Stimulated activated CD8-positive, alpha-beta memory T cell treated with anti-CD3 and anti-CD28 coated beads, Interleukin-12 subunit alpha, Interleukin-12 subunit beta, amount 100 ng/mL, for 4 hours (primary cell): ENCODE results near the gene MCEE.
"Not testable (repeated sequence)": the region's sequence is repeated elsewhere in the genome, so short reads cannot be mapped to it uniquely, and the experiment has no call there.

Experiments used
- DNase-seq: peaks from one replicate; pipeline ENCODE4 v3.0.0-alpha.2; 2020; ENCODE audit warnings: low read depth

Gene MCEE

DNA sequence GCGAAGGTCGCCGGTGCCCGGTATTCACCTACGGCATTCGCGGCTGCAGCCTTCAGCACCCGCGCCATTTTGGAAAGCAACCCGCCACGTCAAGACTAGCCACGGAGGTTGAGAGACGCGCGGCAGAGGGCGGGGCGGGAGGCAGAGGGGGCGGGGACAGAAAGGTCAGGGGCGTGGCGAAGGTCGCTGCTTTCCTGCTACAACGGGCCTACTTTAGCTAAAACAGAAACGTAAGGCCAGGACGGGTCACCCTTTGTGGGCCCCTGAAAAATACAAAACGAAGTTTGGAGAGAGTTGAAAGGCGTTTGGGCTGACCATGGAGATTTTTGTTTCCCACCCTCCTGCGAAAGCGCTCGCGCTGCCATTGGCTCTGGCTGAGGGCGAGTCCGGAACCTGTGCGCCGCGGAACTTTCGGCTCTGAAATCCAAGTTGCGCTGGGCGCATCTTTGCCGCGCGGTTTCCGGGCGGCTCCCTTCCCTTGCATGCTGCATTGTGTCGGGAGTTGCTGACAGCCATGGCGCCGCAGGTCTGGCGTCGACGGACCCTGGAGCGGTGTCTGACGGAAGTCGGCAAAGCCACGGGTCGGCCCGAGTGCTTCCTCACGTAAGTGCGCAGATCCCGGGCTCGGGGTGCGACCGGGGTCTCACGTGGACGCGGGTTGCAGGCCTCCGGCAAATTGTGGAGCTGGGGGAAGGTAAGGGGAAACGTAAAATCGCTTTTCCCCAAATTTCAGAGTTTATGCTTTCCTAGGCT, at the start of gene MCEE, which contains the start of gene MPHOSPH10:
TSS of gene MCEE (minus strand) at position 78 of the 753 bp plus-strand sequence. CDS start at position 68, 10 bp downstream.
TSS of gene MPHOSPH10 (plus strand) at position 483 of the 753 bp plus-strand sequence. CDS start at position 515, 32 bp downstream.
- peak; percentile 81 for DNase-seq

- not testable (repeated sequence) for DNase-seq
Measured at GRCh38 chr2:71178836-71179235, 48.8 kb upstream of the MCEE start.

GRCh38 chr2:71174207-71174606, 44.2 kb upstream of the MCEE start:
- DNase-seq = no peak

DNA sequence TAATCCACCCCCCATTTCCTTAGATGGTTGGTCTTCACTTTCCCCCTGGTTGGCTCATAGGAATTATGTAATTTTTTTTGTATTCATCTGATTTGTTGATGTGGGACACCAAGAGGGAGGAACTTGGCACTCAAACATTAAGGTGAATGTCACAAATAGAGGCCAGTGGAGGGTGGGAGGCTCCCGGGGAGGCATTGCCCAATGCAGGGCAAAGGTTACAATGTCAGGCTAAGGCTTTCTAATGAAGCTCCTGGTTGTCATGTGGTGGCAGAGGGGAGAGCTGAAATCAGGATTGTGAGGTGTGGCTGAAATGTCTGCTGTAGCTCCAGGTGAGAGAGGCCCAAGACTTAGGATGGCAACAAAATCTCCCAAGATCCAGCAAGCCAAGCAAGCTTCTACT, 43.1 kb upstream of the MCEE start:
- no peak for DNase-seq

GRCh38 chr2:71166812-71167211, 36.8 kb upstream of the MCEE start:
- no peak for DNase-seq

DNA sequence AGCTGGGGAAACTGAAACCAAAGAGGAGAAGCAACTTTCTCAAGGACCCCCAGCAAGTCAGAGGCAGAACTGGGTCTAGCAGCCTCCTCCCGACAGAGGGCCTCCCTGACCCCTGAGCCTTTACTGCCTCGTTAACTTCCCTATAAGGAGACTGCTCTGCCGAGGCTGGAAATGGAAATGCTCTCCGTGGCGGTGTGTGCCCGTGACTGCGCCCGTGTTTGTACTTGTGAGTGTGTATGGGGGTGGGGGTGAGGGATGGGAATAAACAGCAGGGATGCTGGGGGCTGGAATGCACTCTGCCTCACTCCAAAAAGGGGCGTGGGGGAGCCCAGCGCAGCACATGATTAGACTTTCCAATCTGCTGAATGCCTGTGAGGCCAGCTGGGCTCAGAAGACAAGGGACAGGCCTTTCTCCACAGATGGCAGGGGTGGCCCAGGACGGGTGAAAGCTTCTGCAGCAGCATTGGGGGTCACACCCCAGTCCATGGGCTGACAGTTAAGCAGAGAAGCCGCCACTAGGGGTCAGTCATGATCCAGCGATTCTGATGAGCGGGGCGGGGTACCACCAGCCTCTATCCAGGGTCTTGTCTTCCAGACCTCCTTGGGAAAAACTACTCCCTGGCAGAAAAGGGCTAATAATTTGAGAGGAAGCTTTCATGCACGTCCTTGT, 27.2 kb upstream of the MCEE start:
- no peak for DNase-seq

GRCh38 chr2:71156573-71156972, 26.5 kb upstream of the MCEE start:
- DNase-seq = no peak

GRCh38 chr2:71155846-71156245, 25.8 kb upstream of the MCEE start:
- no peak for DNase-seq

GRCh38 chr2:71154798-71155197, 24.8 kb upstream of the MCEE start:
- DNase-seq = no peak

GRCh38 chr2:71154279-71154678, 24.2 kb upstream of the MCEE start:
- no peak for DNase-seq

DNA sequence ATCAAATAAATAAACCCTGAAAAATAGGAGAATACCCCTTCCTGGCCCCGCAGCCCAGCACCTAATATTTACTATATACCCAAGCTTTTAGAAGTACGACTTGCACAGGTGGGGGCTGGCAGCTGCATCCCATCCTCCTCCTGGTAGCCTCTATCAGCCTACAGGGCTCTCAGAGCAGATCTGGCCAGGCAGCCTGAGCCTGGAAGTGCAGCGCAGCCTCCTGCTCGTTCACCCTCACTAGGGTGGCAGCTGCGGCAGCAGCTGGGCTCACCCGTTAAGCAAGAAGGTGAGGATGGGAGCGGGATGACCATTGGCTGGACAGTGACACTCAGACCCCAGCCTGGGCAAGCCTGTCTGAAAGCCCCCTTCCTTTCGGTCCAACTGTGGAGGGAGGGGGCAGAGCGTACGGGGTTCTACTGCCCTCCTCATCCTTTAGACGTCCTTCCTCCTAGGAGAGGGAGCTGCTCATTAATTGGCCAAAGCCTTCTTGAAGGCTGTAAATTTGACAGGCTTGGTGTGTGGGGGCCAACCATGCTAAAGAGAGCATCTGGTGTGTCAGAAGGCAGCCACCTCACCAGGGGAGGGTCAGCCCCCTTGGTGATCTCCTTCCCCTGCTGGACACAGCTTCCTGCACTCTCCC, 23.7 kb upstream of the MCEE start:
- DNase-seq = no peak

DNA sequence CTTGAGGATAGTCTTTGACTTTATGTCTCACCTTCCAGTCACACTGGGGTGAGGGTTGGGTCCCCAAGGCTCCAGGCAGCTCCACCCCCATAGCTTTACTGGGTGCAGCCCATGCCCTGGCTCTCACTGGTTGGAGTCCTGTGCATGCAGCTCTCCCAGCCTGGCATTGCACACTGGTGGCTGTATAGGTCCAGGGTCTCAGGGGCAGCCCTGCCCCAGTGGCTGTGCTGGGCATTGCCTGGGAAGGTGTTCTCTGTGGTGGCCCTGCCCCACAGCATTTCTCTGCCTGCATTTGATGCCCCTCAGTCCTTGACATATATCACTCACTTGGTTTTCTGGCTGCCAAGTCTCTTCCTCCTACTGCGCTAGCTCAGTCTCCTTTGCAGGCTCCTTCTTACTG, 21.6 kb upstream of the MCEE start:
- DNase-seq = no peak

DNA sequence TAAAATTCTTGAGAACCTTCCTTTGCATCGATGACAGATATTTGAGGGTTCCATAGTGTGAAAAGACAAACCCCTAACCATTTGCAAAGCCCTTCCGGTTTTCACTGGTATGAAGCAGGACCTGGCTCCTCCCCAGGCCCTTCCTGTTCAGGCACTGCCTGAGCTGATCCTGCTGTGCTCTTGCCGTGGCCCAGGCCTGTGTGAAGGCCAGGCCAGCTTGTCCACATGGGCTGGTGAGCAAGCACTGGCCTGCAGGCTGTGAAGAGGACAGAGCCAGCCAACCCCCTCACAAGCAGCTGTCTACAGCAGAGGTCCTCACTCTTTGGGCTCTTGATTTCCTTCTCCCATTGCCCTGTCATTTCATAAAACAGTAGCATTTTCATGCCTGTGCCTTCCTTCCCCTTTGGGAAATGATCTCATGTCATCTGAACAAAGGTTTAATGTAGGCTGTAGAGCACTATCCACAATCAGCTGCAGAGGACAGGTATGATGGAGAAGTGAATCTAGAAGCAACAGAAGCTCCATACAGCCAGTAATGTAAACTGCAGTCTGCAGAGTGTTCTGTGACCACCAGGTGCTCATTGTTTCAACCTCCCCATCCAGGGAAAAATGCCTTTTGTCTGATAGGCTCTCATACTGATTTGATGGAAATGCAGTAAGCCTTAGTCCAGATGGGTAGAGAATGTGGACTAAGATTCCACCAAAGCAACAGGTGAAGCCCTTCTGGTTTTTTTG, 20.2 kb upstream of the MCEE start:
- DNase-seq = no peak

- DNase-seq = no peak
Measured at GRCh38 chr2:71148506-71149063, 18.6 kb upstream of the MCEE start.

- no peak for DNase-seq
Measured at GRCh38 chr2:71143782-71144181, 13.8 kb upstream of the MCEE start.

GRCh38 chr2:71136174-71136573, 6.1 kb upstream of the MCEE start:
- no peak for DNase-seq

GRCh38 chr2:71133603-71134002, 3.6 kb upstream of the MCEE start:
- no peak for DNase-seq

DNA sequence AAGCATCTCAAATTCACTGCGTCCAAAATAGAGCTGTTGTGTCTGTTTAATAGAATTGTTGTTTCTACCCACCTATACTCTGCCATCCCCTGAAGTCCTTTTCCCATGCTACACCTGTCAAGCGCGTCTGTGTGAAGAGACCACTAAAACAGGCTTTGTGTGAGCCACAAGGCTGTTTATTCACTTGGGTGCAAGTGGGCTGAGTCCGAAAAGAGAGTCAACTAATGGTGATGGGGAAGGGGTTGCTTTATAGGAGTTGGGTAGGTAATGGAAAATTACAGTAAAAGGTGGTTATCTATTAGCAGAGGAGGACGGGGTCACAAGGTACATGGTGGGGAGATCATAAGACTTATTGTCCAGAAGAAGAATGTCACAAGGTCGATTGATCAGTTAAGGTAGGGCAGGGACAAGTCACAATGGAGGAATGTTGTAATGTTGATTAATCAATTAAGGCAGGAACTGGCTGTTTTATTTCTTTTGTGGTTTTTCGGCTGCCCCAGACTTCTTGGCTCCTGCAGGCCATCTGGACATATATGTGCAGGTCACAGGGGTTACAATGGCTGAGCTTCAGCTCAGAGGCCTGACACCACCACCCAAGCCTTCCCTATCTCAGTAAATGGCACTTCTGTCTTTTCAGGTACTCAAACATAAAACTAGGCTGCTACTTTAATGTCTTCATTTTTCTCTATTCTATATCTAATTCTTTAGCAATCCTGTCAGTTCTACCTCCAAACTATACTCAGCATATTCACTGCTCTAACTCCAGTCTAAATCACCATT, 1.5 kb upstream of the MCEE start:
- DNase-seq = not testable (repeated sequence)

DNA sequence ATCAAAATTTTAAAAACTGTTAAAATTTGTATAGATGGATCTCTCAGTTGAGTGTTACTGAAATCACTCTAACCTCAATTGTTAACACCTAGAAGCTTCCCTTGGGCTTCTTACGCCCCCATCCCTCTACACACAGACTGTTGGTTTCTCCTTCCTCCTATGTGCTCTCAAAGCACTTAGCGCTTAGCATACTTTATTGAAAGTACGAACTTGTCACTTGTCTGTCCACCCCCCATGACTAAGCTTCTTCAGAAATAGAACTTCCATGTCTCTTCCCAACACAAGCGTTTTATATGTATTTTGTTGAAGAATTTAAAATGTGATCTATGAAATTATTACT, 846 bp upstream of the MCEE start:
- DNase-seq = no peak

GRCh38 chr2:71129902-71130151, 202 bp downstream of the MCEE start:
- DNase-seq = no peak

DNA sequence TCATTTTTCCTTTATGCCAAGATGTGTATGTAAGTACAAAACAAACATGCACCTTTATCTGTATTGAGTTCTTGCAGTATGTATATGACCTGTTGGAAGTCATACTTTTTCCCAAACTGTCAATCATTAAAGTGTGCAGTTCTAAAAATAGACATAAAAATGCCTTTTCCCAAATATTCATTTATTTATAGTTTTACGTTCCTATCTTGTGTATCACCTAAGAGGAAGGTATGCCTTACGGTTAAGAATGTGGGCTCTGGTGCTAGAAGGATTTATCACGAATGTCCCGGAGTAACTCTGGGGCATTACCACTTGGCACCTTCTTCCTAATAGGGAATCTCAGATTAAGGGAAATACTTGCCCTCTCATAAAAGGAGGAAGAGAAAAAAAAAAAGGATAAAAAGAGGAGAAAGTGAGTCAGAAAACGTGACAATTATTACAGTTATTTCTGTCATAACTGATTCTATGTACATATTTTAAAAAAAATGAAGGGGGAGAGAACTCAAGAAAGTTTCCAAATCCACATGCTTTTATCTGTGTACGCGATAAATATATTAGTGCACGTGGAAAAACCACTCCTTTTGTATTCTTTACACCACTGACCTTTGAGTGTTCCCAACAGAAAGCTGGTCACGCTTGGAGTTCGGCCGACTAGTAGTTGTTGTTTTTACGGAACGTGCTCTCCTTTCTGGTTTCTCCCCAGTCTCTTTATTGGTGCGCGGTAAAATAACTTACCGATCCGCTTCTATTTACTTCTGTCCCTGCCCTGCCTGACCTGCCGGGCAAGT, 721 bp downstream of the MCEE start:
- DNase-seq = no peak
